SK-N-SH treated with all-trans-retinoic acid at 6 μM for 48 hours (cell line): ENCODE data around the gene S100A3.

Experiments used
- ATAC-seq: fragments of 200-7000 bp; cut with Tn5 transposase; 3 replicates; pipeline ENCODE4 v1.9.1; 2020; ENCODE audit warnings: mild to moderate bottlenecking, moderate library complexity
- ARNTL ChIP-seq: fragments of 450-650 bp; formaldehyde crosslinking; IDR thresholded peaks from 2 replicates; pipeline ENCODE4 v1.5.0; 2020; ENCODE audit warnings: low read depth, mild to moderate bottlenecking, moderate library complexity, borderline replicate concordance
- CREB5 ChIP-seq: fragments of 250-450 bp; sonication (Bioruptor Pico); IDR thresholded peaks from 2 replicates; pipeline ENCODE4 v1.5.1; 2020; ENCODE audit warnings: low read depth, mild to moderate bottlenecking, moderate library complexity
- CSDC2 ChIP-seq: fragments of 250-450 bp; sonication (Bioruptor Pico); IDR thresholded peaks from 2 replicates; pipeline ENCODE4 v1.5.0; 2020; ENCODE audit warnings: mild to moderate bottlenecking, moderate library complexity
- CSRNP3 ChIP-seq: fragments of 250-450 bp; sonication (Bioruptor Pico); IDR thresholded peaks from 2 replicates; pipeline ENCODE4 v1.5.1; 2021; ENCODE audit warnings: mild to moderate bottlenecking, moderate library complexity
- ESRRG ChIP-seq: fragments of 250-450 bp; sonication (Bioruptor Pico); IDR thresholded peaks from 2 replicates; pipeline ENCODE4 v1.6.1; 2021; ENCODE audit warnings: mild to moderate bottlenecking
- GLIS3 ChIP-seq: fragments of 250-450 bp; sonication (Bioruptor Pico); IDR thresholded peaks from 2 replicates; pipeline ENCODE4 v1.5.0; 2020; ENCODE audit warnings: mild to moderate bottlenecking, moderate library complexity
- ISL1 ChIP-seq: fragments of 250-450 bp; sonication (Bioruptor Pico); IDR thresholded peaks from 2 replicates; pipeline ENCODE4 v2.1.2; 2022; ENCODE audit warnings: mild to moderate bottlenecking, moderate library complexity
- OSR1 ChIP-seq: fragments of 250-450 bp; sonication (Bioruptor Pico); IDR thresholded peaks from 2 replicates; pipeline ENCODE4 v1.8.0; 2022; ENCODE audit warnings: moderate library complexity, mild to moderate bottlenecking, inconsistent platforms
- PATZ1 ChIP-seq: fragments of 250-450 bp; sonication (Bioruptor Pico); IDR thresholded peaks from 2 replicates; pipeline ENCODE4 v1.8.0; 2020; ENCODE audit warnings: mild to moderate bottlenecking, moderate library complexity, borderline replicate concordance
- POU6F1 ChIP-seq: fragments of 250-450 bp; sonication (Bioruptor Pico); IDR thresholded peaks from 2 replicates; pipeline ENCODE4 v1.8.0; 2021; ENCODE audit warnings: low read depth, mild to moderate bottlenecking, moderate library complexity, borderline replicate concordance
- PPARA ChIP-seq: fragments of 250-450 bp; sonication (Bioruptor Pico); IDR thresholded peaks from 2 replicates; pipeline ENCODE4 v1.5.0; 2020; ENCODE audit warnings: mild to moderate bottlenecking, borderline replicate concordance
- RARB ChIP-seq: fragments of 250-450 bp; sonication (Bioruptor Pico); IDR thresholded peaks from 2 replicates; pipeline ENCODE4 v1.8.0; 2021; ENCODE audit warnings: mild to moderate bottlenecking, moderate library complexity
- SNAI2 ChIP-seq: fragments of 250-450 bp; sonication (Bioruptor Pico); IDR thresholded peaks from 2 replicates; pipeline ENCODE4 v1.5.0; 2020; ENCODE audit warnings: mild to moderate bottlenecking, moderate library complexity
- TCF4 ChIP-seq: fragments of 250-450 bp; sonication (Bioruptor Pico); IDR thresholded peaks from 2 replicates; pipeline ENCODE4 v1.8.0; 2021; ENCODE audit warnings: mild to moderate bottlenecking, moderate library complexity, borderline replicate concordance
- TOX ChIP-seq: fragments of 250-450 bp; sonication (Bioruptor Pico); IDR thresholded peaks from 2 replicates; pipeline ENCODE4 v1.8.0; 2021; ENCODE audit warnings: mild to moderate bottlenecking, moderate library complexity, borderline replicate concordance
- ZC3H10 ChIP-seq: fragments of 250-450 bp; sonication (Bioruptor Pico); IDR thresholded peaks from 2 replicates; pipeline ENCODE4 v1.5.1; 2021; ENCODE audit warnings: mild to moderate bottlenecking, moderate library complexity
- ZFP3 ChIP-seq: fragments of 250-450 bp; sonication (Bioruptor Pico); IDR thresholded peaks from 2 replicates; pipeline ENCODE4 v1.5.0; 2020; ENCODE audit warnings: mild to moderate bottlenecking, moderate library complexity
- ZFP30 ChIP-seq: fragments of 450-650 bp; formaldehyde crosslinking; IDR thresholded peaks from 2 replicates; pipeline ENCODE4 v1.5.0; 2022; ENCODE audit warnings: mild to moderate bottlenecking, moderate library complexity
- ZNF565 ChIP-seq: fragments of 450-650 bp; formaldehyde crosslinking; conservative IDR thresholded peaks from 2 replicates; pipeline ENCODE4 v1.5.0; 2020; ENCODE audit warnings: low read depth, mild to moderate bottlenecking, moderate library complexity
- ZNF70 ChIP-seq: fragments of 450-650 bp; formaldehyde crosslinking; IDR thresholded peaks from 2 replicates; pipeline ENCODE4 v1.5.0; 2020; ENCODE audit warnings: mild to moderate bottlenecking, moderate library complexity
- ZNF8 ChIP-seq: fragments of 450-650 bp; formaldehyde crosslinking; IDR thresholded peaks from 2 replicates; pipeline ENCODE4 v1.5.0; 2020; ENCODE audit warnings: mild to moderate bottlenecking, moderate library complexity

S100A3 gene

GRCh38 chr1:153532769-153533599 lies 16.1 kb downstream of the S100A3 start:
- peak; percentile 9 for ATAC-seq
- TF ChIP-seq ZC3H10 (CRISPR knock-in tag) (no peak), SNAI2 (CRISPR knock-in tag) (no peak), TCF4 (CRISPR knock-in tag) (no peak)

GRCh38 chr1:153532181-153532580 lies 16.9 kb downstream of the S100A3 start:
- TF ChIP-seq PPARA (CRISPR knock-in tag) (no peak), ESRRG (CRISPR knock-in tag) (no peak), GLIS3 (no peak), ISL1 (no peak), CREB5 (CRISPR knock-in tag) (no peak), OSR1 (CRISPR knock-in tag) (no peak), SNAI2 (CRISPR knock-in tag) (no peak), POU6F1 (CRISPR knock-in tag) (no peak), CSRNP3 (no peak), ZFP30 (no peak), ZC3H10 (CRISPR knock-in tag) (no peak), RARB (no peak), ZFP3 (no peak), TCF4 (CRISPR knock-in tag) (no peak), PATZ1 (CRISPR knock-in tag) (no peak), ZNF70 (CRISPR knock-in tag) (no peak), TOX (CRISPR knock-in tag) (no peak), ZNF8 (no peak)
- ATAC-seq = no peak

DNA sequence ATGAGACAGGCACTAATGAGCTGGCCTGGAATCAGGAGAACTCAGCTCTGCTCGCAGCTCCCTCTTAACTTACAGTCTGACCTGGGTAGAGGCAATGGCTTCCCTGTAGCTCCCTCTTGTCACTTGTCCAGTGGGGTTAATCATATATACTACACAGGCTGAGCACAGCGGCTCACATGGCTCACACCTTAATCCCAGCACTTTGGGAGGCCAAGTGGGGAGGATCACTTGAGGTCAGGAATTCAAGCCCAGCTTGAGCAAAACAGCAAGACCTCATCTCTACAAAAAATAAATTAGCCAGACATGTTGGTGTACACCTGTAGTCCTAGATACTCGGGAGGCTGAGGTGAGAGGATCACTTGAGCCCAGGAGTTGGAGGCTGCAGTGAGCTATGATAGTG lies 17.4 kb downstream of the S100A3 start:
- ATAC-seq = no peak
- TF ChIP-seq ESRRG (CRISPR knock-in tag) (no peak), OSR1 (CRISPR knock-in tag) (no peak), CSDC2 (CRISPR knock-in tag) (no peak), ZC3H10 (CRISPR knock-in tag) (no peak), ZNF70 (CRISPR knock-in tag) (no peak), ARNTL (no peak), ZFP3 (no peak), PPARA (CRISPR knock-in tag) (no peak), RARB (no peak), ZNF565 (no peak), GLIS3 (no peak), ISL1 (no peak), CSRNP3 (no peak), PATZ1 (CRISPR knock-in tag) (no peak), POU6F1 (CRISPR knock-in tag) (no peak)
